NCI-H2107 treated with DMSO at 0.1 percent for 48 hours (cell line): ENCODE data around the gene WNT9A.

Source experiments
- DNase-seq: peaks from one replicate; lab custom pipeline; 2025; ENCODE audit not compliant: unreplicated experiment; lab: John Stamatoyannopoulos, UW

WNT9A gene

GRCh38 chr1:227942021-227942715, 5.6 kb downstream of the WNT9A start:
- no peak for DNase-seq

GRCh38 chr1:227941509-227942020, 6.2 kb downstream of the WNT9A start:
- peak; percentile 22 for DNase-seq

GRCh38 chr1:227940791-227941241, 6.9 kb downstream of the WNT9A start:
- DNase-seq, result no peak

GRCh38 chr1:227939791-227940771, 7.7 kb downstream of the WNT9A start:
- no peak for DNase-seq

- no peak for DNase-seq
These were observed 8.6 kb downstream of the WNT9A start for GRCh38 chr1:227938911-227939790.

- no peak for DNase-seq
These were observed 9.5 kb downstream of the WNT9A start for GRCh38 chr1:227938276-227938675.

GRCh38 chr1:227937838-227938145, 9.9 kb downstream of the WNT9A start:
- no peak for DNase-seq

- no peak for DNase-seq
These were observed 10.5 kb downstream of the WNT9A start for GRCh38 chr1:227937031-227937837.

- DNase-seq, result no peak
These were observed 11.9 kb downstream of the WNT9A start for GRCh38 chr1:227935826-227936225.

GRCh38 chr1:227934476-227935313, 13.0 kb downstream of the WNT9A start:
- DNase-seq, result no peak

- no peak for DNase-seq
These were observed 17.8 kb downstream of the WNT9A start for GRCh38 chr1:227929751-227930472.

GRCh38 chr1:227928811-227929375, 18.8 kb downstream of the WNT9A start:
- DNase-seq, result no peak

- DNase-seq, result no peak
These were observed 19.6 kb downstream of the WNT9A start for GRCh38 chr1:227927971-227928741.

- DNase-seq, result no peak
These were observed 20.5 kb downstream of the WNT9A start for GRCh38 chr1:227926896-227927885.

GRCh38 chr1:227926216-227926791, 21.4 kb downstream of the WNT9A start:
- no peak for DNase-seq
